Activated CD8-positive, alpha-beta memory T cell treated with anti-CD3 and anti-CD28 coated beads, Interleukin-2, amount 10 ng/mL, durations not matched to agents 7 days and 5 days (primary cell): ENCODE measurements around the gene CHST11. TPM values are rescaled to one million over a fixed set of nuclear protein-coding genes. Genes with fewer than 3 reads are reported as not detected.

Experiments used
- ATAC-seq: fragments of 150-1000 bp; cut with Tn5 transposase; one replicate; pipeline ENCODE4 v1.10.0; 2021; ENCODE audit warnings: moderate library complexity
- CTCF ChIA-PET: fragments of 350-600 bp; sonication (Branson Sonifier 250); formaldehyde crosslinking; loops from one replicate; lab custom pipeline; 2021; ENCODE audit warnings: antibody characterized with exemption; lab: Charles Lee
- DNase-seq: peaks from one replicate; pipeline ENCODE4 v3.0.0-alpha.2; 2020
- H3K27ac Mint-ChIP-seq: one replicate; pipeline ENCODE4 v1.8.0; 2021; ENCODE audit warnings: mild to moderate bottlenecking, mixed read lengths
- H3K27me3 Mint-ChIP-seq: one replicate; pipeline ENCODE4 v1.8.0; 2021; ENCODE audit warnings: mixed read lengths
- H3K36me3 Mint-ChIP-seq: one replicate; pipeline ENCODE4 v1.8.0; 2021; ENCODE audit warnings: mild to moderate bottlenecking, mixed read lengths
- H3K4me1 Mint-ChIP-seq: one replicate; pipeline ENCODE4 v1.8.0; 2021; ENCODE audit warnings: mixed read lengths
- H3K4me3 Mint-ChIP-seq: one replicate; pipeline ENCODE4 v1.8.0; 2021; ENCODE audit warnings: mild to moderate bottlenecking, moderate library complexity, mixed read lengths
- H3K9me3 Mint-ChIP-seq: one replicate; pipeline ENCODE4 v1.8.0; 2022; ENCODE audit warnings: low read depth, mixed read lengths
- total RNA-seq, 2 experiments: library from RNA; stranded (reverse); gene quantifications; one replicate each; pipeline ENCODE4 v1.2.3, GENCODE V29; 2021

The CHST11 gene
- total RNA-seq, 2 experiments from 2014 or later = 123 to 141 TPM

GRCh38 chr12:104708891-104709290 is 252.1 kb downstream of the CHST11 start:
- DNase-seq (no peak), ATAC-seq (no peak)
- Mint-ChIP-seq H3K4me1 (peaks cover 18% of the 10 kb centered on the region), H3K27me3 (no peaks in the 10 kb centered on the region), H3K4me3 (no peak overlapping the region), H3K36me3 (peaks cover 5% of the 10 kb centered on the region), H3K9me3 (no peaks in the 10 kb centered on the region), H3K27ac (peak overlapping the region; percentile 1)
- CTCF ChIA-PET = interaction anchor here (1.0 kb wide), 1 partner anchor 12 kb away, joined by 3 read pairs; no protein-coding TSS in a partner anchor

GRCh38 chr12:104709692-104710435 is 253.1 kb downstream of the CHST11 start:
- Mint-ChIP-seq H3K9me3 (no peaks in the 10 kb centered on the region), H3K36me3 (peaks cover 5% of the 10 kb centered on the region), H3K4me1 (peaks cover 18% of the 10 kb centered on the region), H3K4me3 (no peak overlapping the region), H3K27ac (no peak overlapping the region), H3K27me3 (no peaks in the 10 kb centered on the region)
- CTCF ChIA-PET = interaction anchor here (1.0 kb wide), 1 partner anchor 11 kb away, joined by 3 read pairs; no protein-coding TSS in a partner anchor
- DNase-seq (no peak), ATAC-seq (no peak)

- ATAC-seq = no peak
- CTCF ChIA-PET = interaction anchor here (0.8 kb wide), 1 partner anchor 93 kb away, joined by 4 read pairs; no protein-coding TSS in a partner anchor
Observed at GRCh38 chr12:104710940-104711689, 254.4 kb downstream of the CHST11 start.

GRCh38 chr12:104712477-104712876 is 255.7 kb downstream of the CHST11 start:
- H3K36me3 Mint-ChIP-seq = peaks cover 5% of the 10 kb centered on the region
- ATAC-seq (no peak), DNase-seq (no peak)
- peaks cover 11% of the 10 kb centered on the region for H3K4me1 Mint-ChIP-seq
- H3K27ac Mint-ChIP-seq = no peak overlapping the region
- CTCF ChIA-PET = no interaction called here
- no peaks in the 10 kb centered on the region for H3K27me3 Mint-ChIP-seq
- no peak overlapping the region for H3K4me3 Mint-ChIP-seq
- H3K9me3 Mint-ChIP-seq = no peaks in the 10 kb centered on the region

More at GRCh38 chr12:104710940-104711689, 254.4 kb downstream of the CHST11 start:
- Mint-ChIP-seq H3K27me3 (no peaks in the 10 kb centered on the region), H3K4me3 (no peak overlapping the region), H3K36me3 (peaks cover 5% of the 10 kb centered on the region), H3K4me1 (peaks cover 18% of the 10 kb centered on the region), H3K27ac (no peak overlapping the region), H3K9me3 (no peaks in the 10 kb centered on the region)
- no peak for DNase-seq

- H3K4me3 Mint-ChIP-seq = no peak overlapping the region
- DNase-seq = no peak
- peaks cover 5% of the 10 kb centered on the region for H3K36me3 Mint-ChIP-seq
- H3K27me3 Mint-ChIP-seq = no peaks in the 10 kb centered on the region
- H3K4me1 Mint-ChIP-seq = peaks cover 6% of the 10 kb centered on the region
- H3K9me3 Mint-ChIP-seq = no peaks in the 10 kb centered on the region
- CTCF ChIA-PET = no interaction called here
- ATAC-seq = no peak
- no peak overlapping the region for H3K27ac Mint-ChIP-seq
Observed at GRCh38 chr12:104712968-104713367, 256.2 kb downstream of the CHST11 start.

GRCh38 chr12:104713444-104713843 is 256.7 kb downstream of the CHST11 start:
- Mint-ChIP-seq H3K27me3 (no peaks in the 10 kb centered on the region), H3K27ac (no peak overlapping the region), H3K36me3 (peaks cover 5% of the 10 kb centered on the region), H3K9me3 (no peaks in the 10 kb centered on the region), H3K4me1 (peaks cover 6% of the 10 kb centered on the region), H3K4me3 (no peak overlapping the region)
- DNase-seq = no peak
- CTCF ChIA-PET = no interaction called here
- no peak for ATAC-seq

GRCh38 chr12:104714369-104714768 is 257.6 kb downstream of the CHST11 start:
- Mint-ChIP-seq H3K27ac (no peak overlapping the region), H3K9me3 (no peaks in the 10 kb centered on the region), H3K4me1 (peaks cover 8% of the 10 kb centered on the region), H3K4me3 (no peak overlapping the region), H3K27me3 (no peaks in the 10 kb centered on the region), H3K36me3 (peaks cover 5% of the 10 kb centered on the region)
- DNase-seq (no peak), ATAC-seq (no peak)
- CTCF ChIA-PET = interaction anchor here (0.6 to 1.3 kb wide), 2 partner anchors 332 to 392 kb away, joined by 3 to 4 read pairs; no protein-coding TSS in a partner anchor

- Mint-ChIP-seq H3K27me3 (no peaks in the 10 kb centered on the region), H3K27ac (no peak overlapping the region), H3K9me3 (no peaks in the 10 kb centered on the region), H3K4me3 (no peak overlapping the region), H3K36me3 (peaks cover 8% of the 10 kb centered on the region), H3K4me1 (peaks cover 22% of the 10 kb centered on the region)
- no peak for ATAC-seq
- CTCF ChIA-PET = no interaction called here
- DNase-seq = no peak
Observed at GRCh38 chr12:104716172-104716571, 259.4 kb downstream of the CHST11 start.

GRCh38 chr12:104718304-104718929 is 261.7 kb downstream of the CHST11 start:
- no peaks in the 10 kb centered on the region for H3K27me3 Mint-ChIP-seq
- DNase-seq = no peak
- no peak for ATAC-seq
- H3K9me3 Mint-ChIP-seq = no peaks in the 10 kb centered on the region
- H3K36me3 Mint-ChIP-seq = peaks cover 10% of the 10 kb centered on the region
- H3K27ac Mint-ChIP-seq = no peak overlapping the region
- CTCF ChIA-PET = no interaction called here
- peaks cover 34% of the 10 kb centered on the region for H3K4me1 Mint-ChIP-seq
- H3K4me3 Mint-ChIP-seq = no peak overlapping the region

- ATAC-seq (no peak), DNase-seq (no peak)
- peaks cover 34% of the 10 kb centered on the region for H3K4me1 Mint-ChIP-seq
- peak overlapping the region; percentile 92 for H3K27ac Mint-ChIP-seq
- peaks cover 12% of the 10 kb centered on the region for H3K36me3 Mint-ChIP-seq
- H3K27me3 Mint-ChIP-seq = no peaks in the 10 kb centered on the region
- CTCF ChIA-PET = interaction anchor here (0.9 to 1.3 kb wide), 7 partner anchors 11 to 338 kb away, joined by 3 to 4 read pairs (median 3); no protein-coding TSS in a partner anchor
- H3K9me3 Mint-ChIP-seq = no peaks in the 10 kb centered on the region
- peak overlapping the region; percentile 74 for H3K4me3 Mint-ChIP-seq
Observed at GRCh38 chr12:104719700-104720338, 263.1 kb downstream of the CHST11 start.

- peak; percentile 80 for DNase-seq
- ATAC-seq = peak; percentile 72
- Mint-ChIP-seq H3K9me3 (no peaks in the 10 kb centered on the region), H3K27me3 (no peaks in the 10 kb centered on the region), H3K4me3 (peak overlapping the region; percentile 74), H3K27ac (peak overlapping the region; percentile 92), H3K4me1 (peaks cover 37% of the 10 kb centered on the region), H3K36me3 (peaks cover 16% of the 10 kb centered on the region)
- CTCF ChIA-PET = interaction anchor here (0.9 to 1.3 kb wide), 7 partner anchors 11 to 339 kb away, joined by 3 to 4 read pairs (median 3); no protein-coding TSS in a partner anchor
Observed at GRCh38 chr12:104720339-104721038, 263.7 kb downstream of the CHST11 start.

- ATAC-seq (peak; percentile 20), DNase-seq (no peak)
- Mint-ChIP-seq H3K36me3 (peaks cover 20% of the 10 kb centered on the region), H3K27me3 (no peaks in the 10 kb centered on the region), H3K4me3 (peak overlapping the region; percentile 74), H3K4me1 (peaks cover 40% of the 10 kb centered on the region), H3K27ac (peak overlapping the region; percentile 92), H3K9me3 (no peaks in the 10 kb centered on the region)
- CTCF ChIA-PET = interaction anchor here (0.9 to 1.3 kb wide), 5 partner anchors 12 to 340 kb away, joined by 3 to 4 read pairs (median 3); no protein-coding TSS in a partner anchor
Observed at GRCh38 chr12:104721039-104721405, 264.3 kb downstream of the CHST11 start.
